HL-60 (cell line): ENCODE data around the gene IL1A.

Experiments used
- DNase-seq, 2 experiments: peaks; one replicate each; pipeline ENCODE4 v3.0.0-alpha.2; 2010 to 2020; ENCODE audit warnings: low read depth in 1 of 2, low spot score in 1 of 2
- H3K27ac ChIP-seq: fragments of 250-450 bp; sonication (Bioruptor Pico); replicated peaks from 2 replicates; pipeline ENCODE4 v1.5.1; 2020; ENCODE audit warnings: mild to moderate bottlenecking, moderate library complexity
- H3K27me3 ChIP-seq: fragments of 250-450 bp; sonication (Bioruptor Pico); 2 replicates; pipeline ENCODE4 v1.5.1; 2021; ENCODE audit warnings: mild to moderate bottlenecking, moderate library complexity; ENCODE audit not compliant: insufficient read depth, poor library complexity, severe bottlenecking
- H3K4me3 ChIP-seq: replicated peaks from 2 replicates; pipeline ENCODE4 v1.5.1; 2011; ENCODE audit warnings: mild to moderate bottlenecking, control low read depth, low read length; ENCODE audit not compliant: insufficient read depth
- CTCF ChIP-seq: IDR thresholded peaks from one replicate; pipeline ENCODE4 v1.5.1; 2011; ENCODE audit warnings: low read length, control low read depth, inconsistent platforms; ENCODE audit not compliant: insufficient read depth
- GABPA ChIP-seq: IDR thresholded peaks from 2 replicates; pipeline ENCODE4 v1.6.1; 2012; ENCODE audit warnings: low read depth
- POLR2AphosphoS5 ChIP-seq: IDR thresholded peaks from 2 replicates; pipeline ENCODE4 v1.6.1; 2012; ENCODE audit warnings: low read depth
- REST ChIP-seq: IDR thresholded peaks from 2 replicates; pipeline ENCODE4 v1.6.1; 2012; ENCODE audit warnings: low read depth; ENCODE audit not compliant: insufficient replicate concordance
- SPI1 ChIP-seq: IDR thresholded peaks from 2 replicates; pipeline ENCODE4 v1.6.1; 2012; ENCODE audit warnings: low read depth, mild to moderate bottlenecking, borderline replicate concordance

IL1A gene

DNA sequence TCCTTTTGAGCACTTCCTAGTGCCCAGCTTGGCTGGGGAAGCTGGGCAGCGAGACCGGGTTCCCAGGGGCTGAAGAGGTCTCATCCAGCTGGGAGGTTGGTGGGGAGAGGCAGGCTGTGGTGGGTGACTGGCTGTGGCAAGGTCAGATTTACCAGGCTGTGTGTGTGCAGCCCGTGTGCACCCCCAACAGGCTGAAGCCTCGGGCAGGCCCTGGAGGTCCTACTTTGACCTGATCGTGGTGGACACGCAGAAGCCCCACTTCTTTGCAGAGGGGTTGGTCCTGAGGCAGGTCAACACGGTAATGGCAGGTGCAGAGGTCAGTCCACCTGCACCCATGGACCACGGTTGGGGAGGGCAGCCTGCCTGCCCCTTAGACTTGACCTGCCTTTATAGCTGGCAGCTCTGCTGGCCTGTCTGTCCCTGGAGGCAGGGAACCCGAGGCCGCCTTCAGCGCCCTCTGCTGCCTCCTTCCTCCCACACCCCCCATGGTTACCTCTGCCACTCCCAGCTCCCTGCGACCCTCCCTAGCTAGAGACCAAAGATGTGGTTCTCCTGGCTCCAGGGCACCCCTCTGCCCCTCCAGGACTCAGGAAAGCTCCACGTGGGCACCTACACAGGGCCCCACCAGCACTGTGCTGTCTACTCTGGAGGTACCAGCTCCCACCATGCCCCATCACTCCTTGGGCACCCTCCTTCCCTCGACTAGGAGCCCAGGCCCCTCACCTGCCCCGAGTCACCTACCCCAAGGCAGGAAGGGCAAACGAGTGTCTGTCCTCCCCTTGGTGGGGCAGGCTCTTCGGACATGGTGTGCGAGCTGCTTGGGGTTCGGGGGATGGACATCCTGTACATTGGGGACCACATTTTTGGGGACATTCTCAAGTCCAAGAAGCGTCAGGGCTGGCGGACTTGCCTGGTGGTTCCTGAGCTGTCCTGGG is 59.4 kb downstream of the IL1A start:
- DNase-seq, result peak in 1 of 2 experiments; percentile 49
- Histone ChIP-seq H3K27me3 (no peaks in the 10 kb centered on the region), H3K27ac (no peak overlapping the region), H3K4me3 (no peak overlapping the region)
- TF ChIP-seq CTCF, result peak; percentile 28
- TF ChIP-seq REST, result no peak

DNA sequence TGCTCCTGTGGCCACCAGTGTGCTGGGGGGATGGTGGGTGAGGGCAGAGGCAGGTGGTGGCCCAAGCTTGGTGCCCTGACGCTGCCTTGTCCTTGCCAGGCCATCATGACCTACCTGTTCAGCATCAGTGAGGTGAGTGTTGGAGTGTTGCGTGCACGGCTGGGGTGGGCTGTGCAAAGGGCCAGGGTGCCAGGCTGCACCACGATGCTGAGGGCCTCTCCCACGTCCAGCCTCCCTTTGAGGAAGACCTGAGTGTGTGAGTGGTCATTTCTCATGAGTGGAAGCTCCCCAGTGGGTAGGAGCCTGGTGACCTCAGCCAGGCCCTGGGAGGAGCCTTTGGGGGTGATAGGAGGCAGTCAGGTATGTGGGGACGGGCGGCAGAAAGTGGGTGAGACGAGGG is 60.3 kb downstream of the IL1A start:
- TF ChIP-seq REST (no peak), POLR2AphosphoS5 (no peak), SPI1 (no peak), CTCF (no peak), GABPA (no peak)
- DNase-seq, result no peak
- Histone ChIP-seq H3K27ac (no peak overlapping the region), H3K27me3 (no peaks in the 10 kb centered on the region), H3K4me3 (no peak overlapping the region)
